G401 (cell line): ENCODE results near the gene ZBTB44. TPM values are rescaled to one million over a fixed set of nuclear protein-coding genes. Genes with fewer than 3 reads are reported as not detected.
"Not testable (repeated sequence)": the region's sequence is repeated elsewhere in the genome, so short reads cannot be mapped to it uniquely, and the experiment has no call there.

Experiments used
- DNase-seq: peaks from one replicate; pipeline ENCODE4 v3.0.0-alpha.2; 2015; ENCODE audit warnings: low spot score
- in situ Hi-C: cut with HindIII; loops from 2 replicates; pipeline ENCODE4 v1.10.0; 2016; ENCODE audit warnings: low sequenced_read_pairs, mixed read lengths
- total RNA-seq: library from RNA; depleted of rRNA; stranded (reverse); fragments of >200 nt; shearing (Covaris generic); gene quantifications from 2 replicates; pipeline ENCODE4 v1.2.3, GENCODE V29; 2014; rRNA removed

The ZBTB44 gene, protein sequence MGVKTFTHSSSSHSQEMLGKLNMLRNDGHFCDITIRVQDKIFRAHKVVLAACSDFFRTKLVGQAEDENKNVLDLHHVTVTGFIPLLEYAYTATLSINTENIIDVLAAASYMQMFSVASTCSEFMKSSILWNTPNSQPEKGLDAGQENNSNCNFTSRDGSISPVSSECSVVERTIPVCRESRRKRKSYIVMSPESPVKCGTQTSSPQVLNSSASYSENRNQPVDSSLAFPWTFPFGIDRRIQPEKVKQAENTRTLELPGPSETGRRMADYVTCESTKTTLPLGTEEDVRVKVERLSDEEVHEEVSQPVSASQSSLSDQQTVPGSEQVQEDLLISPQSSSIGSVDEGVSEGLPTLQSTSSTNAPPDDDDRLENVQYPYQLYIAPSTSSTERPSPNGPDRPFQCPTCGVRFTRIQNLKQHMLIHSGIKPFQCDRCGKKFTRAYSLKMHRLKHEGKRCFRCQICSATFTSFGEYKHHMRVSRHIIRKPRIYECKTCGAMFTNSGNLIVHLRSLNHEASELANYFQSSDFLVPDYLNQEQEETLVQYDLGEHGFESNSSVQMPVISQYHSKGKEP
- total RNA-seq = 15.0 and 25.5 TPM in 2 replicates

DNA sequence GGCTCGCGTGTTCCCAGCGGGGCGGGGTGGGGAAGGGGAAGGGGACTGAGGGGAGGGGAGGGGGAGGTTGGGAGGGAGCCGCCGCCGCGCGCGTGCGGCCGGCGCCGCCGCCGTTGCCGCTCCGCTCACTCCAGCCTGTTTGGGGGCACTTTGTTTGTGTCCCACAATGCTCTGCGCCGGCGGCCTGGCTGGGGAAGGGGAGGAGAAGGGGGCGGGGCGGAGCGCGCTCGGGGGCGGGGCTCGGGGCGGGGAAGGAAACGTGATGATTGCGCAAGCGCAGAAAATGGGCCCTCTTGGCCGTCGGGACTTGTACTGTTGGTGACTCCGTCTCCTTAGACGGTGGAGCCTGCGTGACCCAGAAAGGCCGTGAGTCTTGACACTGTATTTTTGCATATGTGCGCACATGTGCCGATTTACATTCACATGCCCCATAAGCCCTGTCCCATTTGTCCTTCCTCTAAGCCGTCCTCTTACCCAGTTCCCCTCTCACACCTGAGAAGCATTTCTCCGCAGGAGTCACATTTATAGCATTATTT, at the start of gene ZBTB44:
Gene ZBTB44 (minus strand): TSS at position 168 of the 536 bp plus-strand sequence. CDS start 53,044 bp downstream, outside the sequence.
- peak; percentile 96 for DNase-seq
- in situ Hi-C loops = no loop called here

DNA sequence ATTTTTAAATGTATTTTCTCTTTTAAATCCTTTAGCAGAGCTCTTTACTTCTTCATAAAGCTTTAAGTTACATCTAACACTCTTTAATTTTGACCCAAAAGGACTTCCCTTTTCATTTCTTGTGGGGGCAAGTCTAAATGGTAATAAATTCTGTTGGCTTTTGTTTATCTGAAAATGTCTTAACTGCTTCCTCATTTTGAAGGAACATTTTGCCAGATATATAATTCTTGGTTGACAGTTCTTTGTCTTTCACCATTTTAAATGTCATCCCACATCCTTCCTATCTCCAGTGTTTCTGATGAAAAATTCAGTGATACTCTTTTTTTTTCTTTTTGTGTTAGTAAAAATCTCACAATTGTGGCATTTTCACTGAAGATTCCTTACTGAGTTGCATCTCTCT, 44.7 kb upstream of the ZBTB44 start:
- in situ Hi-C loops = no loop called here

DNA sequence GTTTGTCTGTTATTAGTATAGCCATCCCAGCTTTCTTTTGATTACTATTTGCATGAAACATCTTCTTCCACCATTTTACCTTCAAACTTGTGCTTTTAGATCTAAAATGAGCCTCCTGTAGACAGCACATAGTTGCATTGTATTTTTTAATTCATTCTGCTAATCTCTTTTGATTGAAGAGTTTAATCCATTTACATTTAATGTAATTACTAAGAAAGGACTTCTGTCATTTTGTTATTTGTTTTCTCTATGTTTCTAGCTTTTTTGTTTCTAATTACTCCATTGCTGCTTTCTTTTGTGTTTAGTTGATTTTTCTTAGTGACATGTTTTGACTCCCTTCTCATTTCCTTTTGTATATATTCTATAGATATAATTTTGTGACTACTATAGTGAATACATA, 43.7 kb upstream of the ZBTB44 start:
- in situ Hi-C loops = no loop called here
- no peak for DNase-seq

More for the DNA sequence above, 44.7 kb upstream of the ZBTB44 start:
- DNase-seq = no peak

DNA sequence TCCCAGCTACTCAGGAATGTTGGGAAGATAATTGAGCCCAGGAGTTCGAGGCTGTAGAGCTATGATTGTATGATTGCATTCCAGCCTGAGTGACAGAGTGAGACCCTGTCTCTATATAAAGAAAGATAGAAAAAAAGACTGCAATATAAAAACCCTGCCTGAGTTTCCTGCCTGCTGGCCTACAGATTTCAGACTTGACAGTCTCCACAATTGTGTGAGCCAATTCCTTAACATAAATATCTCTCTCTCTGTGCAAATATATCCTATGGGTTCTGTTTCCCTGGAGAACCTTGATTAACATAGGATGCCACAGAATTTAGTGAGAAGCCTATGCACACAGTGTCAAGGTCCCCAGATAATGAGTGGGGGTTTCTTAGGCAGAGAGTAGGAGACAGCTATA, 32.5 kb upstream of the ZBTB44 start:
- in situ Hi-C loops = no loop called here
- DNase-seq = no peak

DNA sequence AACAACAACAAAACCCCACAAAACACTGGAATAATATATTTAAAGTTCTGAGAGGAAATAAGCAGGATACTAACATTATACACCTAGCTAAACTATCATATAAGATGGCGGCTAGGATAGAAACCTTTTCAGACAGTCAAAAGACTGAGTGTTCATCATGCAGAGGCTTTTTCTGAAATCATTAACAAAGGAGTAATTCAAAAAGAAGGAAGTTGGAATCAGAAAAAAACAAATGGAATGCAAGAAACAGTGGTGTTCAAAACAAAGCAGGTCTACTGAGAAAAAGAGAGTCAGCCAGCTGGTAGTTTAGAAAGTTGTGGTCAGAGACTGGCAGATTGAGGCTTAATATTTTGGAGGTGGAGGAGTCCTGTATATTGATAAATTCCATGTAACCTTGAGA, 30.1 kb upstream of the ZBTB44 start:
- DNase-seq = no peak
- in situ Hi-C loops = no loop called here

DNA sequence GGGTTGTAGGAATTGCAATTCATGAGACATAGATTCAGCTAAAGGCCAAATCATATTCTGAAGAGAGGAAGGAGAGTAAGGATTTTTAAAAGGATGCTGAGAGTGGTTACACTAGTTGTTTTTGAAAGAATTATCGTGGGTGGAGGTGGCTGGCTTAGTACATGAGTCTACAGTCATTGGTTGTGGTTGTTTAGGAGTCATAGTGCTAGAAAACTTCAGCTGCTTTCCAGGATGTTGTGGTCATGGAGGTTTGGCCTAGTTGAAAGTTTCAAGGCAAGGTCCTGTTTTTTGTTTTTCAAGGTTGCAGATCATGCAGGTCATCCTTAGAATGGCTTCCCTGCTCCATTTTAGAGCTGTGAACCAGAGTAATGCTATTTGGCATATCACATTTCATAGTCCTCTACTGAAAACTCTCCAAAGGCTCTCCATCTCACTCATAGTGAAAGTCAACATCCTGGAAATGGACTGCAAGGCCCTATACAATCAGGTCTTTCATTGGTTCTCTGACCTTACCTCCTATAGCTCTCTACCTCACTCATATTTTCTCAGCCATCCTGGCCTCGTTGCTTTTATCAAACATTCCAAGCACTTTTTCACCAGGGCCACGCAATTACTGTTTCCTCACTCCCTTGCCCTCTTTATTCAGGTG, 26.1 kb upstream of the ZBTB44 start:
- in situ Hi-C loops = no loop called here
- no peak for DNase-seq

DNA sequence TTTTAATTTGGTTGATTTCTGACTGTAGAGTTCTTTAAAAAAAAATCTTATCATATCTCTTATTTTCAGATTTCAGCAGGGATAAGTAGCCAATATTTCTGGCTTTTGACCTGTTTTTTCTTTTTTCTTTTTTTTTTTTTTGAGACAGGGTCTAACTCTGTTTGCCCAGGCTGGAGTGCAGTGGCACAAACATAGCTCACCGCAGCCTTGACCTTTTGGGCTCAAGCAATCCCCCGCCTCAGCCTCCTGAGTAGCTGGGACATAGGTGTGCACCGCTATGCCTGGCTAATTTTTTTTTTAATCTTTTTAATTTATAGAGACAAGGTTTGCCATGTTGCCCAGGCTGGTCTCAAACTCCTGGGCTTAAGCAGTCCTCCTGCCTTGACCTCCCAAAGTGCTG, 23.9 kb upstream of the ZBTB44 start:
- no peak for DNase-seq
- in situ Hi-C loops = no loop called here

DNA sequence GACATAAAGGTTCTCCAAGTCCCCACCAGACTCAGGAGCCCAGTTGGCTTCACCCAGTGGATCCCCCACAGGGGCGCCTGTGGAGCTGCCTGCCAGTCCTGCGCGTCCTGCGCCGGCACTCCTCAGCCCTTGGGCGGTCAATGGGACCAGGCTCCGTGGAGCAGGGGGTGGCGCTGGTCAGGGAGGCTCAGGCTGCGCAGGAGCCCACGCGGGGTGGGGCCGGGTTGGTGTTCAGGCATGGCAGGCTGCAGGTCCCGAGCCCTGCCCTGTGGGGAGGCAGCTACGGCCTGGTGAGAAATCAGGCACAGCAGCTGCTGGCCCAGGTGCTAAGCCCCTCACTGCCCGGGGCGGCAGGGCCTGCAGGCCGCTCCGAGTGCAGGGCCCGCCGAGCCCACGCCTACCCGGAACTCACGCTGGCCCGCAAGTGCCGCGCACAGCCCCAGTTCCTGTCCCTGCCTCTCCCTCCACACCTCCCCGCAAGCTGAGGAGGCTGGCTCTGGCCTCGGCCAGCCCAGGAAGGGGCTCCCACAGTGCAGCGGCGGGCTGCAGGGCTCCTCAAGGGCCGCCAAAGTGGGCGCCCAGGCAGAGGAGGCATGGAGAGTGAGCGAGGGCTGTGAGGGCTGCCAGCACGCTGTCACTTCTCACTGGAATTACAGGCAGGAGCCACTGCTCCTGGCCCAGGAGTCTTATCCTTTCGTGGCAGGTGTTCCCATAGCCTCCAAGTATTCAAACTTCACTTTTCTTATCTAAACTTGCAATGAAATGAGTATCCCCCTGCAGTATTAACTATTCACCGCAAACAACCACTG, 22.8 kb upstream of the ZBTB44 start:
- DNase-seq = no peak
- in situ Hi-C loops = no loop called here

DNA sequence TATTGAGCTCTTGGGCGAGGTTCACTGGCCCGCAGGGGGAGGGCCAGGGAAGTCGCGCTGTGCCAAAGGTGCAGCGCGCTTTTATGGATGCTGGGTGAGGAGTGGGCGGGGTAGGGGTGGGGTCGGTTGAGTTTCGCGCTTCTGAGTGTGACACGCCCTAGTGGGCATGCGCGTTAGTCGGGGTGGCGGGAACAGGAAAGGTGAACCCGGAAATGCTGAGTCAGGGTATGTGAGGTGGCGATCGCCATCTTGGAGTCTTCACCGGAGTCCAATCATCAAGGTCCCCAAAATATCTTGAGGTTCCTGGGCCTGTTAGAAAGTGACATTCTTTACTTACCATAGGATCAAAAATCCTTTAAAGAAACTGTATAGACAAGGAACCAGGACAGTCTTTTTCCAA, 16.7 kb upstream of the ZBTB44 start:
- DNase-seq, in situ Hi-C loops: not testable (repeated sequence)

DNA sequence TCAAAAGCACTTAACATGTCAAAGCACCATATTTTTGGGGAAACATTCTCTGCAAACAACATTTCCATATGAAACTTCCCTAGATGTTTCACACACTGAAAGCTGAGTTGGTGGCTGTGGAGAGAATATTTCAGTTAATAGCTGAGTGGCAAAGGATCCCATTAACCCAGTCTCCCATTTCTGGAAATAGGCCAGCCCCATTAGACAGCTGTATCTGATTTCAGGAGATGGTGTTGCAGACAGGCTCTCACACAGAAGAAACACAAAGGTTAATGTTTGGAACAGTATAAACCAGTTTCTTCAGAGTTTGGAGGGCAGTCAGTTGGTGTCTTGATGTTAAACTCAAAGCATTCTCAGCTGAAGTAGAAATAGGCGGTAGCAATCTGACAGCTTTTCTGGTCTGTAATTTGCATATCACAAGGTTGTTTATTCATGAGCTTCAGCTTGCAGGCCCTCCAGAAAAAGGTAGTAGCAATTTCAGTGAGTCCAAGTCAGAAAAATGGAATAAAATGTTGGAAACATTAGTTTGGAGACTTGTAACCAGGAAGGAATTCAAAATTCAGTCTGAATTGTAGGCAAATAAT, 15.5 kb upstream of the ZBTB44 start:
- DNase-seq = no peak
- in situ Hi-C loops = no loop called here

DNA sequence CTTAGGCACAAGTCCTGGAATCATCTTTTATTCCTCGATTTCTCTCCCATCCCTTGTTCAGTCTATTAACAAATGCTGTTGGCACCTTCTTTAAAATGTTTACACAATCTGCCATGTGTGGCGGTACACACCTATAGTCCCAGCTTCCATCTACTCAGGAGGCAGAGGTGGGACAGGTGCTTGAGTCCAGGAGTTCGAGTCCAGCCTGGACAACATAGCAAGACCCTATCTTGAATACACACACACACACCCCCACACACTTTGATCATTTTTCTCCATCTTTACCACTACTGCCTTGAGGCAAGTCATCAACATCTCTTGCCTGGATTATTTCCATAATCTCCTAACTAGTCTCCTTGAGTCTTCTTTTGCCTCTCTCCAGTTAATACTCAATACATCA, 13.7 kb upstream of the ZBTB44 start:
- in situ Hi-C loops = no loop called here
- no peak for DNase-seq

DNA sequence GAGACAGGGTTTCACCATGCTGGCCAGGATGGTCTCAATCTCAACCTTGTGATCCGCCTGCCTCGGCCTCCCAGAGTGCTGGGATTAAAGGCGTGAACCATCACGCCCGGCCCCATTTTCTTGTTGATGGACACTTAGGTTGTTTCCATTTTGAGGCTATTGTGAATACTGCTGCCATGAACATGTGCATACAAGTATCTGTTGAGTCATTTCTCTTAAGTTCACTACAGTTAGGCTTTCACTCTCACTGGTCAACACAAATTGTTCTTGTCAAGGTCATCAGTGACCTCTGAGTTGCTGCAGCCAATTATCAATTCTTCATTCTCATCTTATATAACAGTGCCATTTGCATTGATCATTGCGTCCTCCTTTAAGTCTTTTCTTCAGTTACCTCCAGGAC, 13.0 kb upstream of the ZBTB44 start:
- in situ Hi-C loops = no loop called here
- no peak for DNase-seq

DNA sequence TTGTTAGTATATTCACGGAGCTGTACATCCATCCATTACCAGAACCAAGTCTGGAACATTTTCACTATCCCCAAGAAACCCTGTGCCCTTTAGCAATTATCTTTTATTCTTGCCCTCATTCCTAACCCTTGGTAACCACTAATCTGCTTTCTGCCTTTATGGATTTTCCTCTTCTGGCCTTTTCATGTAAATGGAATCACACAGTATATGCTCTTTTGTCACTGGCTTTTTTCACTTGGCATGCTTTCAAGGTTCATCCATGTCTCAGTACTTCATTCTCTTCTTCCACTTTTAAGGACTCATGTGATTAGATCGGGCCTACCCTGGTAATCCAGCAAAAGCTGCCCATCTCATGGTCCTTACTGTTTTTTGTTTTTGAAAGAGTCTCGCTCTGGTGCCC, 11.0 kb upstream of the ZBTB44 start:
- in situ Hi-C loops = no loop called here

DNA sequence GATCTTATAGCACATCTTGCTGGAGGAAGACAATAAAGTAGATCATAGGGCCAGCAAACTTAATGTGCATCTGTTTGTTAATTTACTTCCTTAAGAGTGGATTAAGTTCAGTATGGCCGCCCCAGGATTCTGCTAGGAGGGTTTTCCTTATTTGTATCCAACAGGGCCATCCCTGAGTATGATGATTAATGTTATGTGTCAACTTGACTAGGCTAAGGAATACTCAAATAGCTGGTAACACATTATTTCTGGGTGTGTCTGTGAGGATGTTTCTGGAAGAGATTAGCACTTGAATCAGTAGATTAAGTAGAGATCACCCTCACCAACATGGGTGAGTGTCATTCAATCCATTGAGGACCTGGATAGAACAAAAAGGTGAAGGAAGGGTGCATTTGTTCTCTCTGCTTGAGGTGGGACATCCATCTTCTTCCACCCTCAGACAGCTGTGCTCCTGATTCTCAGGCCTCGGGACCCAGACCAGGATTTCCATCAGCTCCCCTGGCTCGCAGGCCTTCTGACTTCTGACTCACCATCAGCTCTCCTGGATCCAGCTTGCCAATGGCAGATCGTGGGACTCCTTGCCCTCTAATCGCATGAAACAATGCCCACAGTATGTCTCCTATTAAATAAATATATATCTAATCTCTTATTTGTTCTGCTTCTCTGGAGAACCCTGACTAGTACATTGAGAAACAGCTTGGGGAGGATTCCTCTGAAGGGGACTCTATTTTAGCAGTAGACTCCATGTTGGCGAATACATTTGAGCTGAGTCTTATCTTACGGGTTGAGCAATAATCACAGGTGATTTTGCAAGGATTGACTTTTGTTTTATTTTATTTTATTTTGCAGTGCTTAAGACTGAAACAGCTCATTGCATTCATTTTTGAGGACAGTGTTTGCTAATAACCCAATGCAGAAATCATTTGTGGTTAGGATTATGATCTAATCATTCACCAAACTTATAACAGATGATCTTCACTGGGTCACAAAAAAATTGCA, 9.0 kb upstream of the ZBTB44 start:
- in situ Hi-C loops = no loop called here
- no peak for DNase-seq

More for the DNA sequence above, 11.0 kb upstream of the ZBTB44 start:
- no peak for DNase-seq

DNA sequence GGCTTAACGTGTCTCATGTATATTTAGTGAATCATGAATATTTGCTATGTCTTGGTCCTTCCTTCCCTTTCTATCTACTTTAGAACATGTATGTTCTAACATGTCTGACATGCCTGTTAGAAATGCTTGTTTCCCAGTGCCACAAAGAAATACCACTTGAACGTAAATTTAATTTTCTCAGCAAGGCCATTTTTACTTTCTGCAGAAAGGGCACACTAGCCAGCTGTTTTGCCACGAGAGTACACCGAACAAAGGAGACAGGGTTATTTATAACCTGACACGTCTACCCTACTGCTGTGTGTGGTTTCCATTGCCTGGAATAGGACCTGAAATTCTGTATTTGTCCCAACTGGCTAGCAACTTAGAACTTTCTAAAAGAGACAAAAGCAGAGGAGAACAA, 7.4 kb upstream of the ZBTB44 start:
- no peak for DNase-seq
- in situ Hi-C loops = no loop called here

DNA sequence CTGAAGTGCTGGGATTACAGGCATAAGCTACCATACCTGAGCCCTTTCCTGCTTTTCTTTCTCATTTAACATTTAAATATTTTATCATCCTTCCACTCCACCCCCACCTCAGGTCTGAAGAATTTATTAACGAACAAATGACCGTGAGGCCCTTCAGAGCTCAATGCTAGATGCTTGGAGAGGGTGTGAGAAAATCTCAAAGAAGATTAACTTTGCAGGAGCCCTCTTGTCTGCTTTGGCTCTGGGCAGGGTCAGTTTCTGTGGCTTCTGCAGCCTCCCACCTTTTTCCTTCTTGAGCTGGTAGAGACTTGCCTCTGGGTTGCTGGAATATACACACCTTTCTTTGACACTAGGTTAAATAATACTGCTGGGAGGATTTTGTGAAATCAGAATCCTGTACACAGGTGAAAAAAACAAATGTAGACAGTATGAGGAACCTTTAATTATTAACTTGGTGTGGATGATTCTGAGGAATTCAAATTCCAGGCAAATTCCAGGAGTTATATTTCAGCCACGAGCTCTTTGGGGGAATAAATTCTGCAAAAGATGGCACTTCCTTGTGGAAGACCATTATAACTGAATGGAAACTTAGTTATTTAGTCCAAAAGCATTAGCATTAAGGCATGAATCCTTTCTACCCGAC, 3.4 kb upstream of the ZBTB44 start:
- in situ Hi-C loops = no loop called here
- no peak for DNase-seq

DNA sequence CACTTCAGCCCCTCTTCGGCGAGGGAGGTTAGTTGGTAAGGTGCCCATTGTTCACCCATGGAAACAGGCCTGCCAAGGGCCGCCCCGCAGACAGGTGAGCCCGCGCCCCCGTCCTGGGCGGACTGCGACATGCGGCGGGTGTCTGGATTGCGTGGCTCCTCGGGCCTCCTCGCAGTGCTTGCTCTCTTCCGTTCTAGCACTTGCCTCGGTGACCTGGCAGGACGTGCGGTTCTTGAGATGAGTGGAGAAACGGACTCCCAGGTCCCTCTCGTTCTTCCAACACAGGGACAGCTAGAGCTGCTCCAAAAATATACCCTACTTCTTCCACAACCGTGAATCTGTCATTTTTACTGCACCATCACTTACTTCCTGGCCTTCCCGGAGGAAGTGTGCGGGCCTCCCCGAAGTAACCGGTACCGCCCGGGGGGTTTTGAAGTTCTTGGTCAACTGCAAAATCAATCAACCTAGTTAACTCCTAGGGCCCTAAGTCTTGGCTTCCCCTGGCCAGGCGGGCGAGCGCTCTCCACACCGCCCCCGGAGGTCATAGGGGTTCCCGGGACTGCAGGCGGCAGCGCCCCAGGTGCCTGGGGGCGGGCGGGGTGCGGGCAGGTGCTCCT, 745 bp upstream of the ZBTB44 start:
- in situ Hi-C loops = no loop called here

More for the DNA sequence above, 745 bp upstream of the ZBTB44 start:
- DNase-seq = peak; percentile 22
